HG03060 (cell line): ENCODE measurements around the gene CLEC3B.
"Not testable (repeated sequence)": the region's sequence is repeated elsewhere in the genome, so short reads cannot be mapped to it uniquely, and the experiment has no call there.

Experiments
- ATAC-seq: cut with Tn5 transposase; IDR thresholded peaks from one replicate; pipeline ENCODE4 v1.9.1; 2021; ENCODE audit warnings: low read depth, moderate number of reproducible peaks; ENCODE audit not compliant: unreplicated experiment

The CLEC3B gene

GRCh38 chr3:45033791-45034190 lies 7.7 kb downstream of the CLEC3B start:
- no peak for ATAC-seq

- no peak for ATAC-seq
These were observed 8.6 kb downstream of the CLEC3B start for GRCh38 chr3:45034612-45035252.

- no peak for ATAC-seq
These were observed 9.6 kb downstream of the CLEC3B start for GRCh38 chr3:45035441-45036301.

- no peak for ATAC-seq
These were observed 11.8 kb downstream of the CLEC3B start for GRCh38 chr3:45037720-45038455.

- ATAC-seq, result no peak
These were observed 15.6 kb downstream of the CLEC3B start for GRCh38 chr3:45041666-45042065.

- ATAC-seq, result no peak
These were observed 16.1 kb downstream of the CLEC3B start for GRCh38 chr3:45042162-45042561.

- ATAC-seq, result no peak
These were observed 17.7 kb downstream of the CLEC3B start for GRCh38 chr3:45043728-45044299.

- no peak for ATAC-seq
These were observed 22.1 kb downstream of the CLEC3B start for GRCh38 chr3:45048244-45048643.

GRCh38 chr3:45049807-45050206 lies 23.7 kb downstream of the CLEC3B start:
- ATAC-seq, result no peak

GRCh38 chr3:45051685-45052084 lies 25.6 kb downstream of the CLEC3B start:
- no peak for ATAC-seq

- ATAC-seq, result not testable (repeated sequence)
These were observed 27.7 kb downstream of the CLEC3B start for GRCh38 chr3:45053805-45054195.

- ATAC-seq, result no peak
These were observed 28.2 kb downstream of the CLEC3B start for GRCh38 chr3:45054196-45054857.

GRCh38 chr3:45055032-45055410 lies 28.9 kb downstream of the CLEC3B start:
- ATAC-seq, result no peak

- ATAC-seq, result no peak
These were observed 29.5 kb downstream of the CLEC3B start for GRCh38 chr3:45055411-45056143.

GRCh38 chr3:45056608-45057301 lies 30.7 kb downstream of the CLEC3B start:
- ATAC-seq, result no peak

GRCh38 chr3:45057557-45057956 lies 31.5 kb downstream of the CLEC3B start:
- ATAC-seq, result no peak

GRCh38 chr3:45059132-45059531 lies 33.0 kb downstream of the CLEC3B start:
- ATAC-seq, result no peak

GRCh38 chr3:45060165-45060892 lies 34.2 kb downstream of the CLEC3B start:
- ATAC-seq, result no peak

GRCh38 chr3:45062697-45063070 lies 36.6 kb downstream of the CLEC3B start:
- no peak for ATAC-seq
